AG09319 (cell line): ENCODE data around the gene ANKHD1.
"Not testable (repeated sequence)": the region's sequence is repeated elsewhere in the genome, so short reads cannot be mapped to it uniquely, and the experiment has no call there.

Source experiments
- DNase-seq: peaks from one replicate; pipeline ENCODE4 v3.0.0-alpha.2; 2010; ENCODE audit warnings: low read depth; ENCODE audit errors: extremely low read depth
- CTCF ChIP-seq: IDR thresholded peaks from 2 replicates; pipeline ENCODE4 v1.5.1; 2011; ENCODE audit warnings: low read depth, mild to moderate bottlenecking, inconsistent platforms, low read length, moderate library complexity

ANKHD1 gene

GRCh38 chr5:140417235-140417634 lies 15.6 kb downstream of the ANKHD1 start:
- TF ChIP-seq CTCF: no peak
- no peak for DNase-seq

DNA sequence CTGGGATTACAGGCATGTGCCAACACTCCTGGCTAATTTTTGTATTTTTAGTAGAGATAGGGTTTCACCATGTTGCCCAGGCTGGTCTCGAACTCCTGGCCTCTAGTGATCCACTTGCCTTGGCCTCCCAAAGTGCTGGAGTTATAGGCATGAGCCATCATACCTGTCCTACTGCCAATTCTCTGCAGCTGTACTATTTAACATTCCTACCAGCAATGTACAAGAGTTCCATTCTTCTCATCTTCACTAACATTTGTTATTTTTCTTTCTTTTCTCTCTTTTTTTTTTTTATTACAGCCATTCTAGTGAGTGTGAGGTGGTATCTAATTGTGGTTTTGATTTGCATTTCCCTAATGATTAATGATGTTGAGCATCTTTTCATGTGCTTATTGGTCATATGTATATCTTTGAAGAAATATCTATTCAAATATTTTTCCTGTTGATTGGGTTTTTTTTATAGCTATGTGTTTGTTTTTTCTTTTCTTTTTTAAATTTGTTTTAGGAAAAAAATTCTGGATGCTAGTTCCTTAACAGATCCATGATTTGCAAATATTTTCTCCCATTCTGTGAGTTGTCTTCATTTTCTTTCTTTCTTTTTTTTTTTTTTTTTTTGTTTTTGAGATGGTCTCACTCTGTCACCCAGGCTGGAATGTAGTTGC lies 17.4 kb downstream of the ANKHD1 start:
- TF ChIP-seq CTCF: no peak
- no peak for DNase-seq

DNA sequence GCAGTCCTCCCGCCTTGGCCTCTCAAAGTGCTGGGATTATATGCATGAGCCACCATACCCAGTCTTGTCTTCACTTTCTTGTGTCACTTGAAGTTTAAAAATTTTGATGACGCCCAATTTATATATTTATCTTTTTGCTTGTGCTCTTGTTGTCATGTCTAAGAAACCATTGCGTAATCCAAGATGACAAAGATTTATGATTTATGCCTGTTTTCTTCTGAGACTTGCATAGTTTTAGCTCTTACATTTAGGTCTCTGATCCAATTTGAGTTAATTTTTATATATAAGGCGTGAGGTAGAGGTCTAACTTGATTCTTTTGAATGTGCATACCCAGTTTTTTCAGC lies 18.6 kb downstream of the ANKHD1 start:
- no peak for TF ChIP-seq CTCF
- DNase-seq: no peak

DNA sequence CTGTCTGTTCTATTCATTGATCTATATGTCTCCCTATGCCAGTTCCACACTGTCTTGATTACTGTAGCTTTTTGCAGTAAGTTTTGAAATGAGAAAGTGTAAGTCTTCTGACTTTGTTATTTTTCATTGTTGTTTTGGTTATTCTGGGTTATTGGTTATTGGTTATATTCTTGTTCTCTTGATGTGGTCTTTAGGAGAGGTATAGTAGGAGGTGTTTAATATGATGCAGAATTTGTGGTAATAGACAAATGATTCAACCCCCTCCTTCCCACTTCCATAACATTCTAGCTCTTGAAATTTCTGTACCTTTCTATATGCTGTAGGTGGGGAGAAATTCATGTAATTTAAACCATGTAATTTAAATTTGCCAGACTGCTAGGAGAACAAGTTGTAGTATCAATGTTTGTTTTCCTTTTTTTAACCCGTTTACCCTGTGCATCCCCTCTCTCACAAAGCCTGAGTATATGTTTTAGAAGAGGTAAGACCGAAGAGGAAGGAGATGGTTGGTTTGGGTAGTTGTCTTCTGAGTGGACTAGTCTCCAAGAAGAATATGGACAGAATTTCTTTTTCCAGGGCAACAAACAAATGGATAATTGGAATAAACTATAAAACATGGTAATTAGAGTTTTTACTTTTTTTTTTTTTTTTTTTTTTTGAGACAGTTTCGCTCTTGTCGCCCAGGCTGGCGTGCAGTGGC lies 19.2 kb downstream of the ANKHD1 start:
- TF ChIP-seq CTCF: no peak
- DNase-seq: no peak

GRCh38 chr5:140421375-140421774 lies 19.7 kb downstream of the ANKHD1 start:
- DNase-seq: not testable (repeated sequence)

- no peak for DNase-seq
- TF ChIP-seq CTCF: no peak
Measured at GRCh38 chr5:140423609-140424008, 22.0 kb downstream of the ANKHD1 start.

DNA sequence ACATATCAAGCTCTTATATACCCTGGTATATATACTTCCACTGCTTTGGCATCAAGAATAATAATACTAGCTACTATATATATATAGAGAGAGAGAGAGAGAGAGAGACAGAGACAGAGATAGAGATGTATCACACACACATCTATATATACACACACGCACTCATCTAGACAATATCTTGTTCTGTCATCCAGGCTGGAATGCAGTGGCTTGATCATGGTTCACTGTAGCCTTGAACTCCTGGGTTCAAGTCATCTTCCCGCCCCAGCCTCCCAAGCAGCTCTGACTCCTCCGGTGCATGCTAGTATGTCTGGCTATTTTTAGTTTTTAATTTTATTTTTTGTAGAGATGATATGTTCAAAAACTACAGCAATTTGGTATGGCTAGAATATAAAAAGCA lies 22.5 kb downstream of the ANKHD1 start:
- no peak for TF ChIP-seq CTCF
- DNase-seq: no peak

GRCh38 chr5:140427726-140428125 lies 26.1 kb downstream of the ANKHD1 start:
- DNase-seq: not testable (repeated sequence)
